ENCODE measurements around the gene HHIP. TPM values are rescaled to one million over a fixed set of nuclear protein-coding genes. Genes with fewer than 3 reads are reported as not detected.

The HHIP gene
- total RNA-seq, 1 experiment from 2014 or later: 0.07 TPM

- H3K36me3 ChIP-seq (replicated peaks; ENCODE audit: control insufficient read depth, insufficient read depth, low read length): no peaks in the 10 kb centered on the region
- DNase-seq: no peak
These were observed 24.8 kb downstream of the HHIP start for GRCh38 chr4:144670776-144671175.

GRCh38 chr4:144674711-144675110, 28.8 kb downstream of the HHIP start:
- H3K36me3 ChIP-seq (replicated peaks; ENCODE audit: control insufficient read depth, insufficient read depth, low read length): no peaks in the 10 kb centered on the region
- H3K27me3 ChIP-seq (ENCODE audit: control insufficient read depth, insufficient read depth, low read length): no peaks in the 10 kb centered on the region
- peak; percentile 36 for DNase-seq
- no peak overlapping the region for H3K4me3 ChIP-seq (ENCODE audit: insufficient read depth, low read depth, low read length)

More at GRCh38 chr4:144670776-144671175, 24.8 kb downstream of the HHIP start:
- Histone ChIP-seq H3K27me3 (ENCODE audit: control insufficient read depth, insufficient read depth, low read length) (no peaks in the 10 kb centered on the region), H3K4me3 (ENCODE audit: insufficient read depth, low read depth, low read length) (no peak overlapping the region)

GRCh38 chr4:144681806-144682205, 35.9 kb downstream of the HHIP start:
- Histone ChIP-seq H3K27me3 (ENCODE audit: control insufficient read depth, insufficient read depth, low read length) (no peaks in the 10 kb centered on the region), H3K36me3 (replicated peaks; ENCODE audit: control insufficient read depth, insufficient read depth, low read length) (no peaks in the 10 kb centered on the region), H3K4me3 (ENCODE audit: insufficient read depth, low read depth, low read length) (no peak overlapping the region)
- no peak for DNase-seq

- H3K4me3 ChIP-seq (ENCODE audit: insufficient read depth, low read depth, low read length): no peak overlapping the region
- H3K36me3 ChIP-seq (replicated peaks; ENCODE audit: control insufficient read depth, insufficient read depth, low read length): no peaks in the 10 kb centered on the region
- DNase-seq: no peak
- no peaks in the 10 kb centered on the region for H3K27me3 ChIP-seq (ENCODE audit: control insufficient read depth, insufficient read depth, low read length)
These were observed 37.6 kb downstream of the HHIP start for GRCh38 chr4:144683516-144683915.

GRCh38 chr4:144685911-144686310, 40.0 kb downstream of the HHIP start:
- DNase-seq: no peak
- Histone ChIP-seq H3K36me3 (replicated peaks; ENCODE audit: control insufficient read depth, insufficient read depth, low read length) (no peaks in the 10 kb centered on the region), H3K27me3 (ENCODE audit: control insufficient read depth, insufficient read depth, low read length) (no peaks in the 10 kb centered on the region), H3K4me3 (ENCODE audit: insufficient read depth, low read depth, low read length) (no peak overlapping the region)

GRCh38 chr4:144686921-144687320, 41.0 kb downstream of the HHIP start:
- H3K27me3 ChIP-seq (ENCODE audit: control insufficient read depth, insufficient read depth, low read length): no peaks in the 10 kb centered on the region
- H3K36me3 ChIP-seq (replicated peaks; ENCODE audit: control insufficient read depth, insufficient read depth, low read length): no peaks in the 10 kb centered on the region
- H3K4me3 ChIP-seq (ENCODE audit: insufficient read depth, low read depth, low read length): no peak overlapping the region
- no peak for DNase-seq

GRCh38 chr4:144687466-144687865, 41.5 kb downstream of the HHIP start:
- no peak overlapping the region for H3K4me3 ChIP-seq (ENCODE audit: insufficient read depth, low read depth, low read length)
- H3K36me3 ChIP-seq (replicated peaks; ENCODE audit: control insufficient read depth, insufficient read depth, low read length): no peaks in the 10 kb centered on the region
- H3K27me3 ChIP-seq (ENCODE audit: control insufficient read depth, insufficient read depth, low read length): no peaks in the 10 kb centered on the region

GRCh38 chr4:144688035-144688569, 42.1 kb downstream of the HHIP start:
- H3K36me3 ChIP-seq (replicated peaks; ENCODE audit: control insufficient read depth, insufficient read depth, low read length): no peaks in the 10 kb centered on the region
- no peaks in the 10 kb centered on the region for H3K27me3 ChIP-seq (ENCODE audit: control insufficient read depth, insufficient read depth, low read length)
- H3K4me3 ChIP-seq (ENCODE audit: insufficient read depth, low read depth, low read length): no peak overlapping the region
- no peak for DNase-seq

More at GRCh38 chr4:144687466-144687865, 41.5 kb downstream of the HHIP start:
- no peak for DNase-seq

- Histone ChIP-seq H3K27me3 (ENCODE audit: control insufficient read depth, insufficient read depth, low read length) (no peaks in the 10 kb centered on the region), H3K36me3 (replicated peaks; ENCODE audit: control insufficient read depth, insufficient read depth, low read length) (no peaks in the 10 kb centered on the region), H3K4me3 (ENCODE audit: insufficient read depth, low read depth, low read length) (no peak overlapping the region)
- no peak for DNase-seq
These were observed 43.2 kb downstream of the HHIP start for GRCh38 chr4:144689125-144689524.

GRCh38 chr4:144695721-144696120, 49.8 kb downstream of the HHIP start:
- DNase-seq: no peak
- Histone ChIP-seq H3K27me3 (ENCODE audit: control insufficient read depth, insufficient read depth, low read length) (no peaks in the 10 kb centered on the region), H3K4me3 (ENCODE audit: insufficient read depth, low read depth, low read length) (no peak overlapping the region), H3K36me3 (replicated peaks; ENCODE audit: control insufficient read depth, insufficient read depth, low read length) (no peaks in the 10 kb centered on the region)

- Histone ChIP-seq H3K27me3 (ENCODE audit: control insufficient read depth, insufficient read depth, low read length) (no peaks in the 10 kb centered on the region), H3K36me3 (replicated peaks; ENCODE audit: control insufficient read depth, insufficient read depth, low read length) (no peaks in the 10 kb centered on the region), H3K4me3 (ENCODE audit: insufficient read depth, low read depth, low read length) (no peak overlapping the region)
- no peak for DNase-seq
These were observed 50.4 kb downstream of the HHIP start for GRCh38 chr4:144696376-144696775.

- H3K36me3 ChIP-seq (replicated peaks; ENCODE audit: control insufficient read depth, insufficient read depth, low read length): no peaks in the 10 kb centered on the region
- no peaks in the 10 kb centered on the region for H3K27me3 ChIP-seq (ENCODE audit: control insufficient read depth, insufficient read depth, low read length)
- H3K4me3 ChIP-seq (ENCODE audit: insufficient read depth, low read depth, low read length): no peak overlapping the region
- DNase-seq: no peak
These were observed 53.6 kb downstream of the HHIP start for GRCh38 chr4:144699565-144699964.

GRCh38 chr4:144701683-144702233, 55.8 kb downstream of the HHIP start:
- DNase-seq: no peak
- H3K36me3 ChIP-seq (replicated peaks; ENCODE audit: control insufficient read depth, insufficient read depth, low read length): no peaks in the 10 kb centered on the region
- no peaks in the 10 kb centered on the region for H3K27me3 ChIP-seq (ENCODE audit: control insufficient read depth, insufficient read depth, low read length)
- H3K4me3 ChIP-seq (ENCODE audit: insufficient read depth, low read depth, low read length): no peak overlapping the region

- Histone ChIP-seq H3K4me3 (ENCODE audit: insufficient read depth, low read depth, low read length) (no peak overlapping the region), H3K27me3 (ENCODE audit: control insufficient read depth, insufficient read depth, low read length) (no peaks in the 10 kb centered on the region), H3K36me3 (replicated peaks; ENCODE audit: control insufficient read depth, insufficient read depth, low read length) (no peaks in the 10 kb centered on the region)
- DNase-seq: no peak
These were observed 57.5 kb downstream of the HHIP start for GRCh38 chr4:144703494-144703893.

GRCh38 chr4:144705601-144706590, 59.9 kb downstream of the HHIP start:
- H3K27me3 ChIP-seq (ENCODE audit: control insufficient read depth, insufficient read depth, low read length): no peaks in the 10 kb centered on the region
- H3K4me3 ChIP-seq (ENCODE audit: insufficient read depth, low read depth, low read length): no peak overlapping the region
- no peaks in the 10 kb centered on the region for H3K36me3 ChIP-seq (replicated peaks; ENCODE audit: control insufficient read depth, insufficient read depth, low read length)
- DNase-seq: no peak
